ENCODE results near the gene GMIP.

GRCh38 chr19:19656451-19657396 lies 13.3 kb upstream of the GMIP start:
- TF ChIP-seq CTCF (conservative IDR thresholded peaks at IDR 0.05; ENCODE audit: low read length) (no peak), EZH2phosphoT487 (IDR thresholded peaks at IDR 0.05; ENCODE audit: borderline replicate concordance, low read depth, low read length) (no peak)

All from OCI-LY7 (cell line).